Inflammatory macrophage treated with lipopolysaccharide for 4 hours (primary cell): ENCODE data around the gene C1orf167.
"Not testable (repeated sequence)": the region's sequence is repeated elsewhere in the genome, so short reads cannot be mapped to it uniquely, and the experiment has no call there.

Experiments
- DNase-seq: peaks from one replicate; pipeline ENCODE4 v3.0.0-alpha.2; 2020

C1orf167 gene

DNA sequence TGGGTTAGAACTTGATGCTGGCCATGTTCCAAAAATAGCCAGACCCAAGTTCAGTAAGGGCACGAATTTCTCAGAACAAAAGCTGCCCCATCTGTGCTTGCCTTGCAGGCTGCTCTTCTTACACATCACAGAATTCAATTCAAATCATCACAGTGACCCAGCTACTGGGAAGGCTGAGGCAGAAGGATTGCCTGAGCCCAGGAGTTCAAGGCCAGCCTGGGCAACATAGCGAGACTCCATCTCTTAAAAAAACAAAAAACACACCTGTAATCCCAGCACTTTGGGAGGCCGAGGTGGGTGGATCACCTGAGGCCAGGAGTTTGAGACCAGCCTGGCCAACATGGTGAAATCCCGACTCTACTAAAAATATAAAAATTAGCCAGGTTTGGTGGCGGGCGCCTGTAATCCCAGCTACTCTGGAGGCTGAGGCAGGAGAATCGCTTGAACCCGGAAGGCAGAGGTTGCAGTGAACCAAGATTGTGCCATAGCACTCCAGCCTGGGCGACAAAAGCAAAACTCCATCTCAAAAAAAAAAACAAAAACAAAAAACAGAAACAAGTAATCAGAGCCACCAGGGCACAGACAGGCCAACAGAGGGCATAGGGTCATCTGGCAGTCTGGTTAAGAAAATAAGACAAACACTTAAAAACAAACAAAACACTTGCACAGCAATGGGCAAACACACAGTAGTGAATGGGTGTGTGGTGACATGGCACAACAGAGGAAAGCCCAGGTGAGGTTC, 42.1 kb downstream of the C1orf167 start:
- DNase-seq: not testable (repeated sequence)

DNA sequence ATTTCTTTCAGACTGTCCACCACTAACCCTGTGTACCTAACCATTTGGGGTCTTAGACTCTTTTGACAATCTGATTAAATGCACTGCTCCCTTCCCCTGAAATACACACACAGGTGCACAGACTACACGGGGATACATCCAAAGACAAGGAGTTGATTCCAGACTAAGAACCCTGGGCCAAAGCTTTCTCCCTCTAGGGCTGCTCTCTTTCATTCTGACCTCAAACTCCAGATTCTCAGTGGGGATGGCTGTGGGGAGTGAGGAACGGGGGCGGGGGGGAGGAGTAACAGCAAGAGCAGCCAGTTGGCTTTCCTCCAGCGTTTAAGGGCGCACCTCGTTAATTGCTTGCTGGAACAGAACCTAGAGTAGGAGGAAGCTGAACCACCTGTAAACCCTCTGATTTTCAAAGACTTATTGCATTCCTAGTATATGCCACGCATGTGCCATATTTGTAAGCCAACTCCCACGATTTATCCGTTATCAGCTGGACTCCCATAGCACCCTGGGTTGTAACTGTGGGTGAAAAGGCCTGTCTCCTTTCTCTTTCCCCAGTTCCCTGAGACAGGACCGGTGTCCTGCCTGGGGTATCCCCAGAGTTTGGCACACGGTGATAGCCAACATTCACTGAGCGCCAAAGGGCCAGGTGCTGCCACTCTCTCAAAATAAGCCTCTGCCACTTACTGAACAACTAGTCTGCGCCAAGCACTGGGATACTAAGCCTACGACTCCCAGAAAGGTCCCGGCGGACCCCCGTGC, 42.9 kb downstream of the C1orf167 start:
- DNase-seq: peak; percentile 34

- peak; percentile 99 for DNase-seq
Measured at GRCh38 chr1:11805422-11806306, 43.7 kb downstream of the C1orf167 start, which contains the start of the genes CLCN6 and MTHFR. CLCN6 (plus strand) TSS chr1:11806191; CDS start chr1:11806263, 72 bp downstream. MTHFR (minus strand) TSS chr1:11805964; CDS start chr1:11803116, 2,848 bp downstream.

- DNase-seq: peak; percentile 46
Measured at GRCh38 chr1:11806307-11806936, 44.4 kb downstream of the C1orf167 start.

GRCh38 chr1:11807133-11807532, 45.1 kb downstream of the C1orf167 start:
- DNase-seq: no peak

DNA sequence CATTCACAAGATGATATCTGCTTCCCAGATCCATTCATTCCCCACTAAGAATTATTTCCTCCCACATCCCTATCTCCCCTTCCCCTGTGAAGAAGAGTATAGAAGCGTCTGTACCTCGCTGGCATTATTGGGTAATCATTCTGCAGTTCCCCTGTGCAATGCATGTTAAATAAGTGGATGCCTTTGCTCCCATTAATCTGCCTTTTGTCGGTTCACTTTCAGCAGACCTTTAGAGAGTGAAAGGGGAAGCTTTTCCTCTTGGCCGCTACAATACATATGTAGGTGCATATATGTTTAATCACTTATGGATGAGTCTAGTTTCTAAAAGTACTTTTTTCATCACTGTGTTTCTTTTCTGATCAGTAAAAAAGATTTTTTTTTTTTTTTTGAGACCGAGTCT, 51.0 kb downstream of the C1orf167 start:
- peak; percentile 15 for DNase-seq

- no peak for DNase-seq
Measured at GRCh38 chr1:11817192-11817591, 55.2 kb downstream of the C1orf167 start.

- no peak for DNase-seq
Measured at GRCh38 chr1:11822091-11822490, 60.1 kb downstream of the C1orf167 start.

DNA sequence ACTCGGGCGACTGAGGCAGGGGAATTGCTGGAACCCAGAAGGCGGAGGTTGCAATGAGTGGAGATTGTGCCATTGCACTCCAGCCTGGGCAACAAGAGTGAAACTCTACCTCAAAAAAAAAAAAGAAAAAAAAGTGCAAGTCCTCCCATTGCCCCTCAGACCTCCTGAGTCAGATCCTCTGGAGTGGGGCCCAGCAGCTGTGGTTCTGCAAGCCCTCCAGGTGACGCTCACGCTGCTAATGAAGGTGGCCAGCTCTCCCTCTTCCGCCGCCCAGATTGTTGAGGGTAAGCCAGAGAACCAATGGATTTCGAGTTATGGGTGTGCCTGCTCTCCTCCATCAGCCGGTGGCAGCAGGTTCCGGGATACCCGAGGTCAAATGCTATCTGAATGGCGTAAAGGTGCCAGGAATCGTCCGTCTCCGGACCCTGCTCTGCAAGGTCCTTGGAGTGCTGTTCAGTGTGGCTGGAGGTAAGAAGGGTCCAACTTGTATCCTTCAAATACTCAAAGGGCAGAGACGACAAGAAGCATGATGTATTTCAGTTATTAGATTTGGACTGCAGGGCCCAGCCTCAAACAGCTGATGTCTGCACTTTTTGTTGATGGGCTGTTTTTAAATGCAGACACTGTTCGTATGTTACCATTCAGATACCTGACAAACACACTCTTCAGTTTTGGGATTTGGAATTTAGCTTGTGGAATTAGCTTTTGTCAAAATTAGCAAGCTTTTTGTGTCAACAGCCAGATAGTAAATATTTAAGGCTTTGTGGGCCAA, 61.6 kb downstream of the C1orf167 start:
- no peak for DNase-seq

DNA sequence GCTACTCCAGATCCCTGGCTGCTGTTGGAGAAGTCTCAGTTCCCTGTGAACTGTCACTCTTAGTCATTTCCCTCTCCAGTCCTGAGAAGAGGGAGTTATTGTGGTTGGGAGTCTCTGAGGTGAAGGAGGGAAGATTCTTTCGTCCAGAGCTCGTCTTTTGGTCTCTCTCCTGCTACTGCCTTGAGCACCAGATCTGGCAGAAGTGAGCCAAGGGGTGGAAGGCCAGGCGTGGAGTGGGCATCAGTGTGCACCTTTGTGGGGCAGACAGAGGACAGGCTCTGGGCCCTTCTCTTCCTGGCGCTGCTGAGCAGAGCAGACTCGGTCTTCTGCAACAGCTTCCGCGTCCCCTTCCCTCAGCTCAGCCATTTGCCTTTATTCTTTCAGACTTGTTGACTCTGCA, 63.1 kb downstream of the C1orf167 start:
- DNase-seq: no peak

GRCh38 chr1:11826946-11827345, 65.0 kb downstream of the C1orf167 start:
- no peak for DNase-seq

GRCh38 chr1:11828511-11828910, 66.5 kb downstream of the C1orf167 start:
- no peak for DNase-seq

- DNase-seq: peak; percentile 21
Measured at GRCh38 chr1:11831945-11832725, 70.1 kb downstream of the C1orf167 start.

GRCh38 chr1:11833497-11833896, 71.5 kb downstream of the C1orf167 start:
- no peak for DNase-seq

DNA sequence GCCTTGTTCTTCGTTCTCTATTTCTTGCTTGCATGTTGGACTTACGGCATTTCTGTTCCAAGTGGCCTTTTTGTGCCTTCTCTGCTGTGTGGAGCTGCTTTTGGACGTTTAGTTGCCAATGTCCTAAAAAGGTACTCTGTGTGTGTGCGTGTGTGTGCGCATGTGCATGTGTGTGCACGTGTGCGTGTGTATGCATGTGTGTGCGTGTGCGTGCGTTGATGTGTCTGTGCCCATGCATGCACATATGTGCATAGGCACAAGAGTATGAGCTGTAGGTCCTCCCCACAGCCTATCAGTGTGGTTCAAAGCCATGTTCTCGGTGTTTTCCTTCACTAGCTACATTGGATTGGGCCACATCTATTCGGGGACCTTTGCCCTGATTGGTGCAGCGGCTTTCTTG, 71.9 kb downstream of the C1orf167 start:
- no peak for DNase-seq

DNA sequence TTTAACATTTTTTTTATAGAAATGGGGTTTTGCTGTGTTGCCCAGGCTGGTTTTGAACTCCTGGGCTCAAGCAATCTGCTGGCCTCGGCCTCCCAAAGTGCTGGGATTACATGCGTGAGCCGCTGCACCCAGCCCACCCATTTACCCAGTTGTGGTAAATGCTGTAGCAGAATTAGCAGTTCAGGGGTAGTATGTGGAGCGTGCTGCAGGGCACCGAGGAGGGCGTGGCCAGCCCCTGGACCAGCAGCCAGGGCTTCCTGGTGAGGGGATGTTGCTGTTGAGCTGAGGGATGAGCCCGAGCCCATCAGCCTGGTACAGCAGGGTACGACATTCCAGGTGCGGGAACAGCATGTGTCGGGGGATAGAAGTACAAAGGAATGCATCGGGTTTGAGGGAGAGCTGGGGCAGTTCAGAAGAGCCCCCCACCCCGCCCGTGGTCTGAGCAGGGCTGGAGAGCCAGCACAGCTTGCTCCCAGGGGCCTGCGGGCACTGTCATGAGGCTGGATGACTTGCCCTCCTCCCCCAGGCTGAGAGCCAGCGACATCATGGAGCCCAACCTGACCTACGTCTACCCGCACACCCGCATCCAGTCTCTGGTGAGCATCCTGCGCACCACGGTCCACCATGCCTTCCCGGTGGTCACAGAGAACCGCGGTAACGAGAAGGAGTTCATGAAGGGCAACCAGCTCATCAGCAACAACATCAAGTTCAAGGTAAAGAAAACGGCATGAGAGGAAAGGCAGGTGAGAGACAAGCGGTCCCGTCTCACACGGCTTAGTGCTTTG, 73.6 kb downstream of the C1orf167 start:
- DNase-seq: no peak

DNA sequence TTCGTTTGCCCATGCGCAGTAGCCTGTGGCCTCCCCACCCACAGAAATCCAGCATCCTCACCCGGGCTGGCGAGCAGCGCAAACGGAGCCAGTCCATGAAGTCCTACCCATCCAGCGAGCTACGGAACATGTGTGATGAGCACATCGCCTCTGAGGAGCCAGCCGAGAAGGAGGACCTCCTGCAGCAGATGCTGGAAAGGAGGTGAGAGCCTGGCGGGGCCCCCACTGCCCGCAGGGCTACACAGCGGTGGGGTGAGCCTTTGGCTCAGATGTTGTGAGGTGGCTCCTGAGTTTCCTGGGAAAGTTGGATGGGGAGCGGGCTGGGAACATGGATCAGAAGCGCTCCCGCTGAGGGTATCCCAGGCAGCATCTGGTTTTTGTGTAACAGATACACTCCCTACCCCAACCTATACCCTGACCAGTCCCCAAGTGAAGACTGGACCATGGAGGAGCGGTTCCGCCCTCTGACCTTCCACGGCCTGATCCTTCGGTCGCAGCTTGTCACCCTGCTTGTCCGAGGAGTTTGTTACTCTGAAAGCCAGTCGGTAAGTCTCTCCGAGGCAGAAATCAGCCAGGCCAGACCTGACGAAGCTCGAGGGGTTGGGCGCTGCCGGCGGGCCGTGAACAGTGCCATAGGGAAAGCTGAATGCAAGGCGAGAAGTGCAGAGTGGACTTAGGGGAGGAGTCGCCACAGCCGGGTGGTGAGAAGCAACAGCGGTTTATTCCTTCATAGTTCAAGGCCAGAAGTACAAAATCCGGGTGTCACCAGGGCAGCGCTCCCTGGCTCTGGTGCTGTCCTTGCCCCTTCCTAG, 75.2 kb downstream of the C1orf167 start:
- no peak for DNase-seq

- DNase-seq: no peak
Measured at GRCh38 chr1:11837767-11838348, 75.9 kb downstream of the C1orf167 start.
